ENCODE measurements around the gene ARMC2. TPM values are rescaled to one million over a fixed set of nuclear protein-coding genes. Genes with fewer than 3 reads are reported as not detected.

ARMC2 gene
- polyA plus RNA-seq, 3 donors, result 1.7 to 7.4 (median 3.5) TPM

DNA sequence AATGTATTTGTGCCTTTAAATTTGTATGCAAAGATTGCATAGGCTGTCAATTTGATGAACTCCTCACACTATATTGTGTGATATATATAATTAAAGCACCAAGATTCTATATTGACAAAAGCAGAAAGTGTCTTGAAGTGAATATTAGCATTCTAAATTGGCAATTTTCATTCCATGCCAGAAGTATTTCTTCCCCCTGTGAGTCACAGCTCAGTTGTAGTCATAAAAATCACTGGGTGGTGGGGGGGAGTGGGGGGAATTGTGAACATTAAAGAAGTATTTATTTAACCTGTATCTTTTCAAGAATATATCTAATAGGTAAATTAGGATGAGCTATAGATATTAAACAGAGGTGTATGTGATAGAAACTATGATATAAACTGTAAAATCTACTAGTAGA, 3.1 kb upstream of the ARMC2 start:
- H3K4me3 ChIP-seq (replicated peaks in 1 of 3; ENCODE audit: low read depth in 2 of 3, low read length in 3 of 3), result no peak overlapping the region
- TF ChIP-seq, protein P1, sequence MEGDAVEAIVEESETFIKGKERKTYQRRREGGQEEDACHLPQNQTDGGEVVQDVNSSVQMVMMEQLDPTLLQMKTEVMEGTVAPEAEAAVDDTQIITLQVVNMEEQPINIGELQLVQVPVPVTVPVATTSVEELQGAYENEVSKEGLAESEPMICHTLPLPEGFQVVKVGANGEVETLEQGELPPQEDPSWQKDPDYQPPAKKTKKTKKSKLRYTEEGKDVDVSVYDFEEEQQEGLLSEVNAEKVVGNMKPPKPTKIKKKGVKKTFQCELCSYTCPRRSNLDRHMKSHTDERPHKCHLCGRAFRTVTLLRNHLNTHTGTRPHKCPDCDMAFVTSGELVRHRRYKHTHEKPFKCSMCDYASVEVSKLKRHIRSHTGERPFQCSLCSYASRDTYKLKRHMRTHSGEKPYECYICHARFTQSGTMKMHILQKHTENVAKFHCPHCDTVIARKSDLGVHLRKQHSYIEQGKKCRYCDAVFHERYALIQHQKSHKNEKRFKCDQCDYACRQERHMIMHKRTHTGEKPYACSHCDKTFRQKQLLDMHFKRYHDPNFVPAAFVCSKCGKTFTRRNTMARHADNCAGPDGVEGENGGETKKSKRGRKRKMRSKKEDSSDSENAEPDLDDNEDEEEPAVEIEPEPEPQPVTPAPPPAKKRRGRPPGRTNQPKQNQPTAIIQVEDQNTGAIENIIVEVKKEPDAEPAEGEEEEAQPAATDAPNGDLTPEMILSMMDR (IDR thresholded peaks at IDR 0.05), result no peak
- Mint-ChIP-seq H3K27ac (no peak overlapping the region), H3K27me3 (ENCODE audit: low read depth in 3 of 3) (peaks cover 2 to 4% (median 3%) of the 10 kb centered on the region in 3 donors), H3K4me3 (no peak overlapping the region), H3K9me3 (peaks cover 0 to 2% (median 0%) of the 10 kb centered on the region in 7 donors), H3K4me1 (peaks cover 52% of the 10 kb centered on the region), H3K36me3 (peaks cover 0 to 2% of the 10 kb centered on the region in 2 donors)
- no peak overlapping the region for H3K27ac ChIP-seq (ENCODE audit: low read depth in 1 of 2, low read length in 2 of 2)
- H3K9ac ChIP-seq (ENCODE audit: insufficient read depth, low read length, poor library complexity, severe bottlenecking), result no peak overlapping the region
- no peaks in the 10 kb centered on the region for H4K20me1 ChIP-seq (ENCODE audit: insufficient read depth, low read length)
- intact Hi-C loops (cut with micrococcal nuclease), result loop anchor here in 1 of 2 donors (5.0 kb wide), 1 partner anchor 47 kb away; no protein-coding TSS in a partner anchor
- peaks cover 41 to 59% of the 10 kb centered on the region in 2 donors for H3K4me1 ChIP-seq (ENCODE audit: control insufficient read depth in 1 of 2, insufficient read depth in 2 of 2, low read length in 2 of 2)
- no peaks in the 10 kb centered on the region for H3K9me3 ChIP-seq (replicated peaks in 1 of 2; ENCODE audit: control insufficient read depth in 1 of 2, insufficient read depth in 1 of 2, low read length in 2 of 2)
- DNase-seq, result no peak
- H3K27me3 ChIP-seq (ENCODE audit: control insufficient read depth in 2 of 2, insufficient read depth in 2 of 2, low read length in 2 of 2), result peaks cover 0 to 2% of the 10 kb centered on the region in 2 donors
- no peak overlapping the region for H2AFZ ChIP-seq (ENCODE audit: insufficient read depth, low read depth, low read length, poor library complexity, severe bottlenecking)
- H3K36me3 ChIP-seq (replicated peaks in 1 of 2; ENCODE audit: control insufficient read depth in 1 of 2, insufficient read depth in 2 of 2, low read length in 2 of 2), result no peaks in the 10 kb centered on the region
- H3K4me2 ChIP-seq (replicated peaks; ENCODE audit: extremely low read depth, low read length, poor library complexity, severe bottlenecking), result no peak overlapping the region
- peaks cover 11% of the 10 kb centered on the region for H3K79me2 ChIP-seq (ENCODE audit: insufficient read depth, low read length)

DNA sequence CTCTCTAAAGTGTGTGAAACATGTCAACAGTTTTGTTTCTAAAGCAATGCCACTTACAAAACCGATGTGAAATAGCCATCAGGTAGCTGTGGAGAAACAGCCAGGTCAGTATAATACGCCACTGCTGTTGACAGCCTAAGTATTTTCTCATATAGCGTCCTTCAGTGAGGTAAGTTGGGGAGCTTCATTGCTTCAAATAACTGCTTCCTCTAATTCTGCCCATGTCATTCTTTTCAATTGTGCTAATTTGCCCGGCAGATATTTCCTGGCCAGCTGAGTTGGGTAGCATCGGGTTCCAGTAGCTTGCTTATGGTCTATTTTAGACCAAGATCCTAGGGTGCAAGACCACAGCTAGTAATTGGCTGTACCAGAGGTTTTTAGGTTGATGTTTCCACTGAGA, 2.1 kb upstream of the ARMC2 start:
- H3K27ac Mint-ChIP-seq, result peak overlapping the region; percentile 9 to 70 (median 52)
- no peak overlapping the region for H3K27ac ChIP-seq (ENCODE audit: low read depth in 1 of 2, low read length in 2 of 2)
- no peak overlapping the region for H2AFZ ChIP-seq (ENCODE audit: insufficient read depth, low read depth, low read length, poor library complexity, severe bottlenecking)
- H3K4me2 ChIP-seq (replicated peaks; ENCODE audit: extremely low read depth, low read length, poor library complexity, severe bottlenecking), result no peak overlapping the region
- peaks cover 46 to 59% of the 10 kb centered on the region in 2 donors for H3K4me1 ChIP-seq (ENCODE audit: control insufficient read depth in 1 of 2, insufficient read depth in 2 of 2, low read length in 2 of 2)
- DNase-seq, result no peak
- H3K9ac ChIP-seq (ENCODE audit: insufficient read depth, low read length, poor library complexity, severe bottlenecking), result no peak overlapping the region
- no peaks in the 10 kb centered on the region for H3K9me3 ChIP-seq (replicated peaks in 1 of 2; ENCODE audit: control insufficient read depth in 1 of 2, insufficient read depth in 1 of 2, low read length in 2 of 2)
- H3K27me3 Mint-ChIP-seq (ENCODE audit: low read depth in 3 of 3), result peaks cover 0 to 3% (median 0%) of the 10 kb centered on the region in 3 donors
- H3K36me3 Mint-ChIP-seq, result peaks cover 0 to 2% of the 10 kb centered on the region in 2 donors
- no peak overlapping the region for H3K4me3 ChIP-seq (replicated peaks in 1 of 3; ENCODE audit: low read depth in 2 of 3, low read length in 3 of 3)
- H3K9me3 Mint-ChIP-seq, result peaks cover 0 to 2% (median 0%) of the 10 kb centered on the region in 7 donors
- no peaks in the 10 kb centered on the region for H3K36me3 ChIP-seq (replicated peaks in 1 of 2; ENCODE audit: control insufficient read depth in 1 of 2, insufficient read depth in 2 of 2, low read length in 2 of 2)
- peaks cover 11% of the 10 kb centered on the region for H3K79me2 ChIP-seq (ENCODE audit: insufficient read depth, low read length)
- WGBS (ENCODE audit: insufficient coverage), result 25% methylated on average over 3 of the region's 5 CpGs
- H3K4me1 Mint-ChIP-seq, result peaks cover 54% of the 10 kb centered on the region
- H4K20me1 ChIP-seq (ENCODE audit: insufficient read depth, low read length), result no peaks in the 10 kb centered on the region
- intact Hi-C loops (cut with micrococcal nuclease), result loop anchor here in 1 of 2 donors (5.0 kb wide), 1 partner anchor 46 kb away; no protein-coding TSS in a partner anchor
- H3K4me3 Mint-ChIP-seq, result no peak overlapping the region
- peaks cover 0 to 2% of the 10 kb centered on the region in 2 donors for H3K27me3 ChIP-seq (ENCODE audit: control insufficient read depth in 2 of 2, insufficient read depth in 2 of 2, low read length in 2 of 2)
- TF ChIP-seq, protein P1 (IDR thresholded peaks at IDR 0.05), result no peak

All from CD14-positive monocyte (primary cell).